Measurements from ENCODE around the gene FASN. TPM values are rescaled to one million over a fixed set of nuclear protein-coding genes. Genes with fewer than 3 reads are reported as not detected.

FASN gene
- total and polyA plus RNA-seq, 8 donors = 22.8 to 268 (median 81.6) TPM

DNA sequence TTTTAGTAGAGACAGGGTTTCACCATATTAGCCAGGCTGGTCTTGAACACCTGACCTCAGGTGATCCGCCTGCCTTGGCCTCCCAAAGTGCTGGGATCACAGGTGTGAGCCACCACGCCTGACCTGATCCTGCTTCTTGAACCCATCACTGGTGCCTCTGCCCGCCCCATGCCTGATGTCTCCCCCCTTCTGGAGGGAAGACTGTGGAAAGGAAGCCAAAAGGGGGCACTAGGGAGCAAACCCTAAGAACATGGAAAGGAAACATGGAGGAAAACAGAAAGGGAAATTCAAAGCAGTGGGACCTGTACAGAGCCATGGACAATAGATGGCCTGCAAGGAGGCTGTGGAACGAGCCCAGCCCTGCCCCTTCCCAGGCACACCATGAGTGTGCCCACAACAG lies 31.1 kb upstream of the FASN start:
- DNase-seq = no peak
- peaks cover 0 to 39% (median 31%) of the 10 kb centered on the region in 4 donors for H3K36me3 ChIP-seq
- H3K27ac ChIP-seq = no peak overlapping the region
- no peaks in the 10 kb centered on the region for H3K27me3 ChIP-seq
- no peak overlapping the region for H3K4me3 ChIP-seq
- WGBS, 5 donors = 93 to 98% (median 95%) methylated on average over 4 of the region's 4 CpGs
- no peaks in the 10 kb centered on the region for H3K9me3 ChIP-seq
- intact Hi-C loops (cut with DNase I; ENCODE audit: low total_unique reads) = no loop called here
- TF ChIP-seq EP300 (IDR thresholded peaks at IDR 0.05) (no peak), POLR2A (IDR thresholded peaks at IDR 0.05) (no peak), POLR2AphosphoS5 (IDR thresholded peaks at IDR 0.05) (no peak)
- TF ChIP-seq, protein P1, sequence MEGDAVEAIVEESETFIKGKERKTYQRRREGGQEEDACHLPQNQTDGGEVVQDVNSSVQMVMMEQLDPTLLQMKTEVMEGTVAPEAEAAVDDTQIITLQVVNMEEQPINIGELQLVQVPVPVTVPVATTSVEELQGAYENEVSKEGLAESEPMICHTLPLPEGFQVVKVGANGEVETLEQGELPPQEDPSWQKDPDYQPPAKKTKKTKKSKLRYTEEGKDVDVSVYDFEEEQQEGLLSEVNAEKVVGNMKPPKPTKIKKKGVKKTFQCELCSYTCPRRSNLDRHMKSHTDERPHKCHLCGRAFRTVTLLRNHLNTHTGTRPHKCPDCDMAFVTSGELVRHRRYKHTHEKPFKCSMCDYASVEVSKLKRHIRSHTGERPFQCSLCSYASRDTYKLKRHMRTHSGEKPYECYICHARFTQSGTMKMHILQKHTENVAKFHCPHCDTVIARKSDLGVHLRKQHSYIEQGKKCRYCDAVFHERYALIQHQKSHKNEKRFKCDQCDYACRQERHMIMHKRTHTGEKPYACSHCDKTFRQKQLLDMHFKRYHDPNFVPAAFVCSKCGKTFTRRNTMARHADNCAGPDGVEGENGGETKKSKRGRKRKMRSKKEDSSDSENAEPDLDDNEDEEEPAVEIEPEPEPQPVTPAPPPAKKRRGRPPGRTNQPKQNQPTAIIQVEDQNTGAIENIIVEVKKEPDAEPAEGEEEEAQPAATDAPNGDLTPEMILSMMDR (IDR thresholded peaks at IDR 0.05) = no peak
- peaks cover 0 to 6% (median 0%) of the 10 kb centered on the region in 4 donors for H3K4me1 ChIP-seq

DNA sequence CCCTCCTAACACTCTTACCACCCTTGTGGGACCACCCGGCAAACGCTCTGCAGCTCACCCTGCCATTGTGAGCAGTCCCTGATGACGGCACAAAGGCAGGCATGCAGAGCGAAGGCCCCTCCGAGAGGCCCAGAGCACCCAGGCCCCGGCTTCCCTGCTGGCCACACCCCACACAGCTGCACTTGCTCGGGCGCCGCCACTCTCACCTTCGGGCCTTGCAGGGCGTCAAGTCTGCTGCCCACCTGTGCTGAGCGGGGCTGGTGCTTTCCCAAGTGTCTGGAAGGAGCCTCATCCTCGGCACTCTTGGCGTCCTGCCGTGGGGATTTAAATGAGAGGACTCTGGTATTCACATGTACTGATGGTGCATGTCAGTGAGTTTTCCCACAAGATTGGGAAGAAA lies 30.3 kb upstream of the FASN start:
- H3K9me3 ChIP-seq = no peaks in the 10 kb centered on the region
- H3K4me3 ChIP-seq = no peak overlapping the region
- H3K4me1 ChIP-seq = no peaks in the 10 kb centered on the region
- WGBS, 5 donors = 84 to 89% (median 86%) methylated on average over 13 to 15 of the region's 15 CpGs
- no peaks in the 10 kb centered on the region for H3K27me3 ChIP-seq
- no peak for DNase-seq
- H3K27ac ChIP-seq = no peak overlapping the region
- peaks cover 0 to 40% (median 33%) of the 10 kb centered on the region in 4 donors for H3K36me3 ChIP-seq
- intact Hi-C loops (cut with DNase I; ENCODE audit: low total_unique reads) = no loop called here
- no peak for TF ChIP-seq POLR2AphosphoS5 (IDR thresholded peaks at IDR 0.05)
- no peak for TF ChIP-seq EP300 (IDR thresholded peaks at IDR 0.05)
- no peak for TF ChIP-seq POLR2A (IDR thresholded peaks at IDR 0.05)
- TF ChIP-seq, protein P1 (IDR thresholded peaks at IDR 0.05) = no peak

DNA sequence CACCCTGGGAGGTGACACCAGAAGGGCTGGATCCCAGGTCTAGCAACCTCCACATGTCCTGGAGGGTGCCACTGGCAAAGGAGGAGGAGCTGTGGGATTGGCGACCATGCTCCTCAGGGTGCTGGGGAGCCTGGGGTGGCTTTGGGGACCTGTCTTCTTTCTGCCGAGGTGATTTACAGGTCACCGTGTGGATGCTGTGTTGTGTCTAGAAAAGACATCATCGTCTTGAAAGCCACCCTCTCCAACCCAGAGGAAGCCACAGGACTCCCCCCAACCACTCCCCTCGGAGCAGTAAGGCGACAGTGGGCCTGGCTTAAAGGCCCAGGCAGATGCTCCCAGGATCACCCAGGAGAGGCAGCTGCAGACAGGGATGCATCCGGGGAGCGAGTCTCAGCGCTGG lies 29.7 kb upstream of the FASN start:
- Histone ChIP-seq H3K4me1 (no peaks in the 10 kb centered on the region), H3K9me3 (no peaks in the 10 kb centered on the region), H3K4me3 (no peak overlapping the region), H3K27me3 (no peaks in the 10 kb centered on the region), H3K36me3 (peaks cover 0 to 40% (median 34%) of the 10 kb centered on the region in 4 donors), H3K27ac (no peak overlapping the region)
- DNase-seq = no peak
- 87 to 94% (median 92%) methylated on average over 6 to 9 of the region's 9 CpGs for WGBS, 5 donors
- TF ChIP-seq POLR2AphosphoS5 (IDR thresholded peaks at IDR 0.05) (no peak), POLR2A (IDR thresholded peaks at IDR 0.05) (no peak), EP300 (IDR thresholded peaks at IDR 0.05) (no peak)
- TF ChIP-seq, protein P1 (IDR thresholded peaks at IDR 0.05) = no peak
- intact Hi-C loops (cut with DNase I; ENCODE audit: low total_unique reads) = no loop called here

DNA sequence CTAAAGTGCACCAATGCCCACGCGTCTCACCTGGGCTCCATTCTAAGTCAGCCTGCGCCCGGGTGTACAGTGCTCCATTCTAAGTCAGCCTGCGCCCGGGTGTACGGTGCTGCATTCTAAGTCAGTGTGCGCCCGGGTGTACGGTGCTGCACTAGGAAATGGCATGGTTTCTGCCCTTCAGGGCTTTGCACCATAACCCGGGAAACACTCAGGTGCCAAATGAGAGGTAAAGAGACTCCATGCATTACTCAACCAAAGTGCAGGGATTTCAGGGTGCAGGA lies 29.2 kb upstream of the FASN start:
- Histone ChIP-seq H3K9me3 (no peaks in the 10 kb centered on the region), H3K36me3 (peaks cover 0 to 45% (median 39%) of the 10 kb centered on the region in 4 donors), H3K4me1 (no peaks in the 10 kb centered on the region), H3K27me3 (no peaks in the 10 kb centered on the region), H3K27ac (no peak overlapping the region), H3K4me3 (no peak overlapping the region)
- TF ChIP-seq POLR2A (IDR thresholded peaks at IDR 0.05) = no peak
- no peak for TF ChIP-seq EP300 (IDR thresholded peaks at IDR 0.05)
- TF ChIP-seq, protein P1 (IDR thresholded peaks at IDR 0.05) = no peak
- no peak for TF ChIP-seq POLR2AphosphoS5 (IDR thresholded peaks at IDR 0.05)
- 83 to 96% (median 85%) methylated on average over 5 to 11 of the region's 11 CpGs for WGBS, 5 donors
- intact Hi-C loops (cut with DNase I; ENCODE audit: low total_unique reads) = no loop called here
- DNase-seq = no peak
